Anterior cingulate cortex (tissue), 58 donors: ENCODE data around the gene TSC22D1.
"Not testable (repeated sequence)": the region's sequence is repeated elsewhere in the genome, so short reads cannot be mapped to it uniquely, and the experiment has no call there.

ENCODE experiments used
- DNase-seq, 58 donors: peaks; one replicate each; lab custom pipeline; 2025; lab: John Stamatoyannopoulos, UW

TSC22D1 gene

DNA sequence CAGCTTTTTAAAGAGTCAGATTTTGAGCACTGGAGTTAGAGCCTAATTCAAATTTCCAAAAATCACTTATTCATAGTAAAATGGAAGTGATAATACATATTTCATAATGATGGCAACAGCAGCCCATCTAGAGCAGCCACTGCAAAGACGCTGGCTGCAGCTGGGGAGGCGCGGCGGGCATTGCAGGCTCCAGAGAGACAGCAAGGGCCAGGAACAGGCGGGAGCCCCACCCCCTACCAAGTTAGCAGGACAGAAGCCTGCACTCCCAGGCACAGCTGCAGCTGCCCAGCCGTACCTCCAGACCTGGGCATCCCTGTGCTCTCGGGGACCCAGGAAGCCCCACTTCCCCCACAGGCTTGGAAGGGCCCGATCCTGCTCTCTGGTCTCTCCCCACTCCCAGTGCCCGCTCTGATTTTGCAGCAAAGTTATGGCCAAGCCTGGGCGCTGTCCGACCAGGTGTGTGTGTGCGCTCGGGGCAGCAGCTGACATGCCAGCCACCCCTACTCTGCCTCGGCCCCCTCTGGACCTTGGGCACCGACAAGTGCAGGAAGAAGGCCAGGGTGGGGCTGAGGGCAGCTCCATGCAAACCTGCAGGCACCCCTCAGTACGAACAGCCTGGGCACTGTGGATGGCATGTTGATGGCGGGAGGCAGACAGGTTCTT lies 117.7 kb downstream of the TSC22D1 start:
- peak in 3 of 58 donors; percentile 6 to 26 (median 16) for DNase-seq

GRCh38 chr13:44456212-44456611 lies 119.9 kb downstream of the TSC22D1 start:
- not testable (repeated sequence) for DNase-seq

DNA sequence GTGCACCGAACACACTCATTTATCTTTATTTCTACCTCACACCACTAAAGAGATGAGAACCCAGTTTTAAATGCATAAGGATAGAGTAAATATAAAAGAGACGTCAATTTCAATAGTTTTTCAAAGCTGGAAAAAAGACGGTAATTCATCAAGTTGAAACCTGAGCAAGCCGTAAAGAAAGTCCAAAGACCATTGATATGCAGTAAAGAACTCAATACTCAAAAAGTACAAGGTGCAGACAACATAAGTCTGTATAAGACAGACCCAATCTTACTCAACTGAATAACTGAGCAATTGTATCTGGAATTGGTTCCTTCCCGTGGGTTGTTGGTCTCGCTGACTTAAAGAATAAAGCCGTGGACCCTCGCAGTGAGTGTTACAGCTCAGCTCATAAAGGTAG lies 120.4 kb downstream of the TSC22D1 start:
- no peak for DNase-seq

DNA sequence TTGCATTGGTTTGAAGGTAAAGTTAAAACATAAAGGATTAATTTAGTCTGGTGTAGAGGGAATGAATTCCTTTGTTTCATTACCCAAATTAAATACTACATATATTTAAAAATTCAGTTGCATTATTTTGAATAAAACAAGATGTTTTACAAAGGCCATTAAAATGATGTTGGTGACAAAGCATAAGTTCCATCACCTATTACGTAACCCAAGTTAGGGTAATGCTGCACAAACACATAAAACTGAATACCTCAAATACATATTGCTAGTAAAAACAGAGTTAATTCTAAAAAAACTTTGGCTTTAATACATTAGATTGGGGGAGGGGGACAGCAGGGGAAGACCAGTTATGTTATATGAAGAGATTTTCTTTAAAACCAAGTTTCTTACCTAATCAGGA lies 122.2 kb downstream of the TSC22D1 start:
- DNase-seq: no peak

DNA sequence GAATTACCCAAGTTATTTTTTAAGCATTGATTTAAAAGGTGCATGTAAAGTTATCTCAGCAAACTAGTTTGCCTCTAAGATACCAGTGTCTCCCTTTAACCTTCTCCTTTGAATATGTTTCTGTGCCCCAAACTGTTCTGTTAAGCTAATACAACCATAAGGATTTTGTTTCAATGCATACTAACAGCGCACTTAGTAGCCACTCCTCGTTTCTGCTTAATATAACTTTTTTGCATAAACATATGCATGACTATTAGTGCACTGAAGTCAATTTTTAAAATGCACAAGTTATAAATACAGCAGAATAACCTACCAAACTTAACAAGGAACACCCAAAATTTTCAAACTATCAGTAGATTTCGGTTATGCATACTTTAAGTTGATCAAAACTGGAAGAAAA lies 123.1 kb downstream of the TSC22D1 start:
- DNase-seq: no peak

DNA sequence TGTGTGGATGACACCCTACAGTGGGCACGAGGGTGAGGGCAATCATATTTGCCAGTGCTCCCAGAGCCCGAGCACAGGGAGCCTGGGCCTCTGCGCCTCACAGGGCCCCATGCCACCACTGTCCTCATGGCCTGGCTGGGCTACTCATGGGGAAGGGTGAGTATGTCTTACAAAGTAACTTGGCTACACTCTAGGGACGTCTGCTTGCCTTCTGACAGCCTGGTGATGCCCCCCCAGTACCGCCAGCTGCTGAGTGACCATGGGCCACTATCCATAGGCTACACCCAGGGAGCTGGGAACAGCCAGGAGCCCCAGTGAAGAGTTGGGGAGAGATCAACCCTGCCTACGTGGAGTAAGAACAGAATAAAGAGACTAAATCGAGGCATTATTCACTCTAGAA lies 123.7 kb downstream of the TSC22D1 start:
- no peak for DNase-seq

DNA sequence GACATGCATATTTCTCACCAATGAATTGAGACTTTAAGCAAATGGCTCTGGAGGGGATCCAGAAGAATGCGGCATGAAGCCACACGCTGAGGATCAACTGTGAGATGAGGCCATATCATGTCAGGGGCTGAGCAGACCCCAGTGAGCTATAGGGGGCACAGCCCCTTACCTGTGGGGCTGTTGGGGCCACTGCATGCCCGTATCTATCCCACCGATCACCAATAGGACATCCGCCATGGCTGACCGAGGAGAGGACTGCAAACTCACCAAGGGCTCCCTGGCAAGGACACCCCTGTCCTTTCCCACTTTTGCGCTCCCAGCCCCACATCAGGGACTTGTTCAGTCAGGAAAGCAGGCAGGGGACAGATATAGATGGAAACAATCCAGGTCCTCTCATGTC lies 124.5 kb downstream of the TSC22D1 start:
- no peak for DNase-seq

GRCh38 chr13:44451126-44451525 lies 125.0 kb downstream of the TSC22D1 start:
- DNase-seq: peak in 33 of 58 donors; percentile 14 to 83 (median 44)

DNA sequence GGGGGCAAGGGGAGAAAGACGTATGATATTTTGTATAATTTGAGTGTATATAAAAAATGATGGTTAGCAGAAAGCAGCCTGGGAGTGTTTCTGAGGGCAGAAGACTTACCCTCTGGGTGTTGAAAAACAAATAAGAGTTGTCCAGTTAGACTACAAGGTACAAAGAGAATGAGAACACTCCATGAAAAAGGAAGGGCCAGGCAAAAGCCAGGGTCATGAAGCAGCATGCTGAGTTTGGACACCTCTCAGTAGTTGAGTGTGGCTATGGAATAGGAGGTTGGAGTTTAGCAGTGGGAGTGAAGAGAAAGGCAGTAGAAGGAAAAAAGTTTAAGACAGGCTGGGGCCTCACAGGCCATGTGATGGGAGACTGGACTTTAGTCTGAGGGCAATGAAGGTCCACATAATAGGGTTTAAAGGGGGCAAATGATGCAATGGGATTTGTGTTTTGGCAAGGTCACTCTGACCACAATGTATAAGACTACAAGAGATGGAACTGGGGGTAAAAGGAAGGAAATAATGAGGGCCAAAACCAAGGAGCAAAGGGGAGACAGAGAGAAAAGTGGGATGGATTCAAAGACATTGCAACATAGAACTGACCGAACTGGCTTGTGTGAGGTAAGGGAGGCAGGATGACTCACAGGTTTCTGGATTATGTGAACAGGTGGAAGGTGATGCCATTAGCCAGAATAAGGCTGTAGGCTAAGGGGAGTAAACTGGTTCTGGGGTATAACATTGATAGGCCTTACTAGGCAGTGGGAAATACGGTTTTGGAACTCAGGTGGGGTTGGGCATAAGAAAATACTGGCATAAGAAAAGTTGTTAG lies 125.9 kb downstream of the TSC22D1 start:
- DNase-seq: no peak

- DNase-seq: no peak
Measured at GRCh38 chr13:44448875-44449274, 127.3 kb downstream of the TSC22D1 start.

DNA sequence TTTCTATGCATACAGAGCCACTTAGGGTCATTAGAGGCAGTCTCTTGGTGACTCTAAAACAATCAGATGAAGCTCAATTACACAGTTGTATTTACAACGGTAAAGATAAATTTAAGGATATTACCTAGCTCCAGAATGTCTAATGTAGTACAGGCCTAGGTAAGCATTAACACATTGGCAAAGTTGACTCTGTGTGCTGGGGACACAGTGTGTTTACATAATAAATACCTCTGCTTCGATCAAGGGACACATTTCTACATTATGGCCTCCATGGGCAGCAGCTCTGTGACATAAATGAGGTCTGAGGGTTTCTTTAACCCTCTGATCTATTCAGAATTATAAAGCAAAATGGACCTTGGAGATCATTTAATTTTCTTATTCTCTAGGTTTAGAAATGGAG lies 127.8 kb downstream of the TSC22D1 start:
- DNase-seq: no peak

- DNase-seq: no peak
Measured at GRCh38 chr13:44447783-44448321, 128.3 kb downstream of the TSC22D1 start.

GRCh38 chr13:44440046-44440608 lies 136.0 kb downstream of the TSC22D1 start:
- no peak for DNase-seq

GRCh38 chr13:44439452-44440024 lies 136.6 kb downstream of the TSC22D1 start:
- no peak for DNase-seq

- no peak for DNase-seq
Measured at GRCh38 chr13:44438234-44438579, 137.9 kb downstream of the TSC22D1 start.

GRCh38 chr13:44437356-44438233 lies 138.5 kb downstream of the TSC22D1 start:
- peak in 1 of 58 donors; percentile 28 for DNase-seq

GRCh38 chr13:44436589-44437337 lies 139.4 kb downstream of the TSC22D1 start:
- peak; percentile 64 to 98 (median 95) for DNase-seq

DNA sequence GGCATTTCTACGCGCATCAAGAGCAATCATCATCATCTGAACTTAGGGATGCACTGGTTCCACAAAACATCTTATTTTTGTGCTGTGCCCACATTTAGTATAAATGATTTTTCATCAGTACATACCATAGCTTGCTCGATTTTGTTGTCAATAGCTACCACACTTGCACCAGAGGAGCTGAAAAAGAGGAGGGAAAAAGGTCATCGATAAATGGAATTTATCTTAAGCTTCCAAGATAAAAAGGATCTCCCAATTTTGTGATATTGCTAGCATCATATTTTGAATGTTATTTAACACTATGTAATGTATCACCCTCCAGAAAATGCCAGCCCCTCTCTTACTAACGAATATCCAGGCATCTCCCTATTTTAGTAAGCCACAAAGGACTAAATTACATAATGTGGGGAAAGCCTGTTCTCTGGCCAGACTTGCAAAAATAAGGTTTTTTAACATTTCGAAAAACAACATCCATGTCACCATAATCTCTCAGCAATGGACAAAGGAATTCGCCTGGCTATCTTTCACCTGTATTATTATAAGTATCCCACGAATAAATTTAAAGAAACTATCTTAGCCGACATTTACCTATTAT lies 140.1 kb downstream of the TSC22D1 start:
- no peak for DNase-seq
